Neuronal stem cell (in vitro differentiated cells): Measurements from ENCODE around the gene IGF2BP3.

ENCODE experiments used
- DNase-seq: peaks from one replicate; pipeline ENCODE4 v3.0.0-alpha.2; 2013; ENCODE audit warnings: low spot score
- H2AFZ ChIP-seq: one replicate; pipeline ENCODE4 v1.6.1; 2013; ENCODE audit warnings: mild to moderate bottlenecking, low read length, inconsistent platforms
- H2AK5ac ChIP-seq: 2 replicates; pipeline ENCODE4 v1.6.1; 2013; ENCODE audit warnings: low read depth, mild to moderate bottlenecking, inconsistent platforms, low read length, moderate library complexity, mixed read lengths
- H2BK120ac ChIP-seq: 2 replicates; pipeline ENCODE4 v1.6.1; 2013; ENCODE audit warnings: low read depth, mild to moderate bottlenecking, inconsistent platforms, low read length, moderate library complexity, mixed read lengths
- H2BK12ac ChIP-seq: one replicate; pipeline ENCODE4 v1.6.1; 2013; ENCODE audit warnings: low read length, inconsistent platforms
- H2BK15ac ChIP-seq: 2 replicates; pipeline ENCODE4 v1.6.1; 2013; ENCODE audit warnings: mild to moderate bottlenecking, low read length, inconsistent platforms, mixed read lengths
- H2BK5ac ChIP-seq: one replicate; pipeline ENCODE4 v1.6.1; 2013; ENCODE audit warnings: inconsistent platforms, mild to moderate bottlenecking, low read length, moderate library complexity
- H3K14ac ChIP-seq: one replicate; pipeline ENCODE4 v1.6.1; 2013; ENCODE audit warnings: low read length, inconsistent platforms
- H3K18ac ChIP-seq: 2 replicates; pipeline ENCODE4 v1.6.1; 2013; ENCODE audit warnings: low read length, inconsistent platforms
- H3K23ac ChIP-seq: 2 replicates; pipeline ENCODE4 v1.6.1; 2013; ENCODE audit warnings: low read depth, mild to moderate bottlenecking, mixed read lengths, low read length, inconsistent platforms; ENCODE audit not compliant: poor library complexity
- H3K27ac ChIP-seq: replicated peaks from 3 replicates; pipeline ENCODE4 v1.5.1; 2013; ENCODE audit warnings: low read length, inconsistent platforms
- H3K27me3 ChIP-seq, 3 experiments: 2 replicates each; pipeline ENCODE4 v1.6.1; 2013; ENCODE audit warnings: low read length in 3 of 3, mild to moderate bottlenecking in 2 of 3, inconsistent platforms in 1 of 3, low read depth in 1 of 3, mixed read lengths in 1 of 3, moderate library complexity in 1 of 3; ENCODE audit not compliant: control insufficient read depth in 3 of 3, insufficient read depth in 3 of 3
- H3K36me3 ChIP-seq, 2 donors: replicated peaks in 1 of 2; 2 replicates each; pipeline ENCODE4 v1.6.1; 2013; ENCODE audit warnings: low read length in 2 of 2; ENCODE audit not compliant: control insufficient read depth in 2 of 2, insufficient read depth in 2 of 2
- H3K4ac ChIP-seq: 2 replicates; pipeline ENCODE4 v1.6.1; 2013; ENCODE audit warnings: inconsistent platforms, mild to moderate bottlenecking, low read length, moderate library complexity
- H3K4me1 ChIP-seq, 2 donors: 1 replicate in 1 of 2; 2 replicates in 1 of 2; pipeline ENCODE4 v1.6.1; 2013; ENCODE audit warnings: low read length in 2 of 2, low read depth in 1 of 2; ENCODE audit not compliant: control insufficient read depth in 2 of 2, insufficient read depth in 1 of 2
- H3K4me2 ChIP-seq: one replicate; pipeline ENCODE4 v1.6.1; 2013; ENCODE audit warnings: mild to moderate bottlenecking, low read length, inconsistent platforms; ENCODE audit not compliant: insufficient read depth, poor library complexity, severe bottlenecking
- H3K4me3 ChIP-seq, 2 donors: 2 replicates each; pipeline ENCODE4 v1.5.1; 2013; ENCODE audit warnings: low read length in 2 of 2, mild to moderate bottlenecking in 2 of 2, inconsistent platforms in 1 of 2, moderate library complexity in 1 of 2
- H3K79me1 ChIP-seq: one replicate; pipeline ENCODE4 v1.6.1; 2013; ENCODE audit warnings: low read depth, mild to moderate bottlenecking, inconsistent platforms, low read length, moderate library complexity
- H3K9ac ChIP-seq: one replicate; pipeline ENCODE4 v1.6.1; 2013; ENCODE audit warnings: mild to moderate bottlenecking, low read depth, low read length, inconsistent platforms; ENCODE audit not compliant: poor library complexity
- H3K9me3 ChIP-seq, 2 donors: replicated peaks in 1 of 2; 2 replicates each; pipeline versions ENCODE3 to v1.6.1; 2013; ENCODE audit warnings: low read length in 2 of 2, mild to moderate bottlenecking in 2 of 2, inconsistent platforms in 1 of 2, low read depth in 1 of 2, mixed read lengths in 1 of 2, moderate library complexity in 1 of 2; ENCODE audit not compliant: control insufficient read depth in 2 of 2, insufficient read depth in 1 of 2
- H4K8ac ChIP-seq: one replicate; pipeline ENCODE4 v1.6.1; 2013; ENCODE audit warnings: low read depth, mild to moderate bottlenecking, inconsistent platforms, low read length, moderate library complexity
- H4K91ac ChIP-seq: one replicate; pipeline ENCODE4 v1.6.1; 2013; ENCODE audit warnings: low read length, low read depth, mild to moderate bottlenecking, inconsistent platforms; ENCODE audit not compliant: poor library complexity
- WGBS, 2 donors: extraction: QIAGEN DNeasy Blood & Tissue Kit; methylation state at CpG; one replicate each; pipeline ENCODE4 v1.1.7; 2013; ENCODE audit warnings: missing lambda C conversion rate in 2 of 2, mixed read lengths in 1 of 2; ENCODE audit not compliant: insufficient read length in 2 of 2, insufficient replicate concordance in 1 of 2; ENCODE audit errors: extremely low coverage in 2 of 2; 5-methylcytosine and 5-hydroxymethylcytosine counted together

IGF2BP3 gene

DNA sequence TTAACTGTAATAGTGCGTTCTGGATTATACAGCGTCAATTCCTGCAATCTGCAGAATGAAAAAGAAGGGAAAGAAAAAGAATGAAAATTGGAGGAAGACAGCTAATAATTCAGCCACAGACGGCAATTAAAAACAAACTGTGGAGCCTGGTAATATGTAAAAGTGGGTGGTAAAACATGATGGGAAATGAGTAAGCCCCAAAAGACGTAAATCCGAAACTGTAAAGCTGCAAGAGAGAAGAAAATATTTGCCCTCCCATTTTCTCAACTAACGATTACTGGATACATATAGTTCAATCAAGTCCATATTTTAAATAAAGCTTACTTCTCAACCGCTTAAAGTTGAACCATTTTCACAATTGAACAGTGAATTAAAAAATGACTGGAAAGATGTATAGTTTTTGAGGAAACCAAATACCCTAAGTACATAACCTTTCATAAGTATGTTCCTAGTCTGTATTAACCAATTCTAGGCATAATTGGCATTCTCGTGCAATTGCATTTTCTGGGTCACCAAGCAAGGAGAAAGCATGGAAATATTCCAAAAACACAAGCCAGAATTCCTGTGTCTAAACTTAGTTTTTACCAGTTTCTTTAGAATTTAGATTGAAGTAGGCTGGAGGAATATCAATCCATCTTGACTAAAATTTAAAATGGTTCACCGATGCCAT, 126.3 kb downstream of the IGF2BP3 start:
- no CpG with 5 or more reads among the region's 9 CpGs for WGBS, 2 donors

DNA sequence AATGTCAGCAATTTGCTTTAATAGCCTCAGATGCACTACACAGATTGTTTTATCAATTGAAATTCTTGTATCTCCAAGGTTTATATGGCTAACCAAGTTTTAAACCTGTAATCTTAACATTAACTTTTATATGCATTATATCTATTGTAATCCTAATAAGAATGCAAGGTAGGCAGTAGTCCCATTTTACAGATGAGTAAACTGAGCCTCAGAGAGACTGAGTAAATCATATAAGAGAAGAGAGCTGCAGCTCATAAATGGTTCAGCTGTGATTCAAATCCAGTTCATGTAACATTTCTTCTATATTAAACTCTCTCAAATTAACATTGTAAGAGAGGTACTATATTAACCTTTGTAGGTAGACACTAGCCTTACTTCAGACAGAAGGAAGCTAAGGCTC, 127.2 kb downstream of the IGF2BP3 start:
- no peak overlapping the region for H2BK12ac ChIP-seq
- H2BK5ac ChIP-seq: no peak overlapping the region
- no peak overlapping the region for H3K4me2 ChIP-seq
- H3K23ac ChIP-seq: no peak overlapping the region
- H3K4ac ChIP-seq: no peak overlapping the region
- H3K4me3 ChIP-seq: no peak overlapping the region
- no peak overlapping the region for H3K14ac ChIP-seq
- no peak overlapping the region for H3K18ac ChIP-seq
- H3K36me3 ChIP-seq: peaks cover 19 to 99% of the 10 kb centered on the region in 2 donors
- no peak overlapping the region for H4K8ac ChIP-seq
- no peak overlapping the region for H2AK5ac ChIP-seq
- H3K27me3 ChIP-seq: no peaks in the 10 kb centered on the region
- peaks cover under 1 to 3% of the 10 kb centered on the region in 2 donors for H3K9me3 ChIP-seq
- H2BK15ac ChIP-seq: no peak overlapping the region
- no peak overlapping the region for H2BK120ac ChIP-seq
- no peak overlapping the region for H3K9ac ChIP-seq
- no peaks in the 10 kb centered on the region for H3K79me1 ChIP-seq
- DNase-seq: no peak
- no peak overlapping the region for H2AFZ ChIP-seq
- H3K27ac ChIP-seq: no peak overlapping the region
- H4K91ac ChIP-seq: no peak overlapping the region
- peaks cover 0 to 16% of the 10 kb centered on the region in 2 donors for H3K4me1 ChIP-seq

More for the DNA sequence above, 126.3 kb downstream of the IGF2BP3 start:
- Histone ChIP-seq H3K14ac (no peak overlapping the region), H3K9me3 (no peaks in the 10 kb centered on the region), H3K23ac (no peak overlapping the region), H2AK5ac (no peak overlapping the region), H2BK15ac (no peak overlapping the region), H3K4ac (no peak overlapping the region), H3K18ac (no peak overlapping the region), H3K27me3 (no peaks in the 10 kb centered on the region), H3K27ac (peak overlapping the region; percentile 32), H2BK12ac (no peak overlapping the region), H3K36me3 (peaks cover 14 to 99% of the 10 kb centered on the region in 2 donors), H4K8ac (no peak overlapping the region), H2BK5ac (no peak overlapping the region), H2BK120ac (no peak overlapping the region), H3K9ac (no peak overlapping the region), H2AFZ (no peak overlapping the region), H3K4me1 (peaks cover 0 to 19% of the 10 kb centered on the region in 2 donors), H3K4me3 (no peak overlapping the region), H3K4me2 (no peak overlapping the region), H4K91ac (no peak overlapping the region), H3K79me1 (no peaks in the 10 kb centered on the region)
- DNase-seq: peak; percentile 66

DNA sequence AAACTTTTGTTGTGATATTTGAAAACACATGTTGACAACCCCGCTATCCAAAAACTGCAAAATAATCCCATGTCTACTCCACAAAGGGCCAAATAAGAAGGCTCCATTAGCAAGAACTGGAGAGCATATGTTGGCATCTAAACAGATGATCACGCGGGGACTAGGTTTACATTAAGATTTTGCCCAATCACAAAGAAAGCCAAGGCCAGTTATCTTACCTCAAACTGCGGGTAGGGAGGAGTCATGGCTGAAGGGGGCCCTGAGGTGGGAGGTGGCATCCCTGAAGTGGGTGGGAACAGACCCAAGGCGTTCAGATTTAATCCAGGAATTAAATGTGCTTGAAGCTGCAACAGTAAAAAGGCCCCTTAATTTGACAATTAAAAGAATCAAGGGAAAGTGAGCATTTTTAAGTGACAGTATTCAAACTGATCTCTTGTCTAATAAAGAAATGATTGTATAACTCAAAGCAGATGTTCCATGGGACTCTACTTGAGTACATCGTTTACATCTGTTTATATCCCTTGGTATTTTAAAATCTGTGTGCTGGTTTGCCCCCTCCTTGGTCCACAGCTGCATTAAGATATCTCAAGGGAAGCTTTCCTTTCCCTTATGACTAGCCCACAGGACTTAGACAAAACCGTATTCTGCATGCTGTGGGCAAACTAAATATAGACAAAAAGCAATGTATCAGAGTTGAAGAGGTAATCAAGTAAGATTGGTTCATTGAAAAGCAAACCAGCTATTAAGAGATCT, 128.3 kb downstream of the IGF2BP3 start:
- Histone ChIP-seq H2BK120ac (no peak overlapping the region), H3K79me1 (no peaks in the 10 kb centered on the region), H3K4me3 (no peak overlapping the region), H3K4me2 (no peak overlapping the region), H2BK12ac (no peak overlapping the region), H4K91ac (no peak overlapping the region), H3K4me1 (peaks cover 0 to 11% of the 10 kb centered on the region in 2 donors), H3K9ac (no peak overlapping the region), H3K23ac (no peak overlapping the region), H2BK5ac (no peak overlapping the region), H4K8ac (no peak overlapping the region), H3K36me3 (peaks cover 26 to 99% of the 10 kb centered on the region in 2 donors), H3K27me3 (no peaks in the 10 kb centered on the region), H3K4ac (no peak overlapping the region), H2BK15ac (no peak overlapping the region), H3K9me3 (peaks cover 6 to 7% of the 10 kb centered on the region in 2 donors), H2AK5ac (no peak overlapping the region), H3K14ac (no peak overlapping the region), H2AFZ (no peak overlapping the region), H3K18ac (no peak overlapping the region), H3K27ac (no peak overlapping the region)
- no CpG with 5 or more reads among the region's 7 CpGs for WGBS, 2 donors
- DNase-seq: no peak

DNA sequence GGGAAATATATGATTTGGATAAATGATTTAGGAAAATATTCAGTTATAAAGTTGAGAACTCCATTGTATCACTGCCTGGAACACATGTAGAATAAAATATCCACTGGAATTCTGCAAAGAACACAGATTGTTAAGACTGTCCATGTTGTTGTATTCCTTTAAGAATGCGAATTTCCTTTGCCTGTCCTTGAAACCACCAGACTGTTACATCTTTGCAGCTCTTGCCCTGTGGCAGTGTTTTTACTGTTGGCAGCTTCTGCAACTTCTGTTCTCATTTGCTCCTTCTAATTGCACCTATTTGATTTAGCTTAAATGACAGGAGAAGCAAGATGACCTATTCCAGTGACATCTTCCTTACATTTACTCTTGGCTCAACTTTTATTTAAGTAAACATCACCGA, 131.4 kb downstream of the IGF2BP3 start:
- no peak overlapping the region for H3K23ac ChIP-seq
- H2AFZ ChIP-seq: no peak overlapping the region
- no peak overlapping the region for H3K14ac ChIP-seq
- no peaks in the 10 kb centered on the region for H3K27me3 ChIP-seq
- DNase-seq: no peak
- H3K4ac ChIP-seq: no peak overlapping the region
- no peak overlapping the region for H2BK15ac ChIP-seq
- H4K8ac ChIP-seq: no peak overlapping the region
- H3K36me3 ChIP-seq: peaks cover 30 to 100% of the 10 kb centered on the region in 2 donors
- peaks cover 1% of the 10 kb centered on the region for H3K79me1 ChIP-seq
- H3K9me3 ChIP-seq: peaks cover 6 to 7% of the 10 kb centered on the region in 2 donors
- no peak overlapping the region for H4K91ac ChIP-seq
- no peak overlapping the region for H2AK5ac ChIP-seq
- no CpG with 5 or more reads among the region's 2 CpGs for WGBS, 2 donors
- H3K18ac ChIP-seq: no peak overlapping the region
- H2BK5ac ChIP-seq: no peak overlapping the region
- no peak overlapping the region for H3K4me3 ChIP-seq
- no peak overlapping the region for H3K4me2 ChIP-seq
- H3K27ac ChIP-seq: no peak overlapping the region
- H3K4me1 ChIP-seq: no peaks in the 10 kb centered on the region
- no peak overlapping the region for H2BK12ac ChIP-seq
- no peak overlapping the region for H3K9ac ChIP-seq
- H2BK120ac ChIP-seq: no peak overlapping the region
